Muscle of arm (tissue), 12 donors: ENCODE results near the gene TCERG1L. TPM values are rescaled to one million over a fixed set of nuclear protein-coding genes. Genes with fewer than 3 reads are reported as not detected.
"Not testable (repeated sequence)": the region's sequence is repeated elsewhere in the genome, so short reads cannot be mapped to it uniquely, and the experiment has no call there.

Source experiments
- DNase-seq: peaks from one replicate; pipeline ENCODE4 v3.0.0-alpha.2; 2013
- polyA plus RNA-seq, 12 donors: library from polyadenylated mRNA; unstranded; fragments of 120-200 nt; gene quantifications; one replicate each; pipeline ENCODE4 v1.2.1, GENCODE V29; 2013; ENCODE audit not compliant: insufficient read length in 12 of 12

The TCERG1L gene
- polyA plus RNA-seq, 12 donors: 0.07 to 3.0 (median 0.19) TPM; not detected in 2

DNA sequence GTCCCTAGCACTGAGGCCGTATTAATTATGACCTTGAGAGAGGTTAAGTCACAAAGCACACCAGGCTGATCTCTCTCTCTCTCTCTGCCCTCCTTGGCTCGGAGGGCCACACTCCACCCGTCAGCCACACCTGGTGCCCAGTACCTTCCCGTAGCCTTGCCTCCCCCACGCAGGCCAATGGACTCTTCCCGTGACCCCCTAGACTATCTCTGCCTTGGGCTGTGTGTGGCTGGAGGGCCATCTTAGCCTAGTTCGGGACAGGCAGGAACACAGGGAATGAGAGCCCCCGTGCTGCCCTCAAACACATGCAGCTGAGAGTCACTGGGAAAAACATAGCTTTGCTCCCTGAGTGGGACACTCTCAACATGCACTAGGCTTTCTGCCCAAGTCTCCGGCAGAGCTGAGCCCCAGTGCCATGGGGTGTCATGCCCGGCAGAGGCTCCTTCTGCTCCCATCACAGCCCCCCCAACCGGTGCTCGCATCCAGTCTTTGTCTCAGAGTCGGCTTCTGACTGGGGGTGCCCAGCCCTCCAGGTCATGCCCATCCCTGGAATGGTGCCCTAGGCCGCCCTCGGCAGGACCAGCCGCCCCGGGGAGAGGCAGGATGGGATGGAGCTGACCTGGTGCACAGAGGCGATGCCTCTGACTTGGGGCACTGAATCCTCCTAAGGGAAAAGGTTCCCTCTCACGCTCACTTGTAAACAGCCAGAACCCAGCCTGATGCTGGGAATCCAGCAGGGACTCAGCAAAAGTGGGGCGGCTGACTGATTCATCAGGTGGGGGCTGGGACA is 63.0 kb downstream of the TCERG1L start:
- no peak for DNase-seq

DNA sequence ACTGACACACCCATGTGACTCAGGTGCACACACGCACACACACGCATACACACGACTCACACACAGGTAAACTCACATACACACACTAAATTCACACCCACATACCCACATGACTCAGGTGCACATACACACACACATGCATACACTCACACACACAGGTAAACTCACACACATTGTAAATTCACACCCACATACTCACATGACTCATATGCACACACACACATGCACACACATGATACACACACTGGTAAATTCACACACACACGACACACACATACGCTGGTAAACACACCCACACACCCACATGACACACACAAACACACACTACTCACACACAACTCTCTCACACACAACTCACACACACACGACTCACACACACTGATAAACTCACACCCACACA is 63.6 kb downstream of the TCERG1L start:
- DNase-seq: no peak

DNA sequence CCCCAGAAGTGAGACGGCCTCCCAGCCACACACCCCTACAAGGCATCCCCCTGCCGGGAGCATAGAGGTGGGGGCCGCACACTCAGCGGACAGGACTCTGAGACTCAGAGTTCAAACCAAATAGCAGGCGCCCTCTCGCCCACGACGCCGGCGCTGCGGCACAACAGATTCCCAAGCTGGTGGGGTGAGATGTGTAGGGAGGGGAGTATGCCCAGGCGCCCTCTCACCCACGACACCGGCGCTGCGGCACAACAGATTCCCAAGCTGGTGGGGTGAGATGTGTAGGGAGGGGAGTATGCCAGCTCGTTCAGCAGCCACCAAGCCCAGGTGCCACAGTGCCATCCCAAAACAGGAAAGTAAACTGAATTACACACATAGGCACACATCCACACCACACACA is 64.7 kb downstream of the TCERG1L start:
- no peak for DNase-seq

DNA sequence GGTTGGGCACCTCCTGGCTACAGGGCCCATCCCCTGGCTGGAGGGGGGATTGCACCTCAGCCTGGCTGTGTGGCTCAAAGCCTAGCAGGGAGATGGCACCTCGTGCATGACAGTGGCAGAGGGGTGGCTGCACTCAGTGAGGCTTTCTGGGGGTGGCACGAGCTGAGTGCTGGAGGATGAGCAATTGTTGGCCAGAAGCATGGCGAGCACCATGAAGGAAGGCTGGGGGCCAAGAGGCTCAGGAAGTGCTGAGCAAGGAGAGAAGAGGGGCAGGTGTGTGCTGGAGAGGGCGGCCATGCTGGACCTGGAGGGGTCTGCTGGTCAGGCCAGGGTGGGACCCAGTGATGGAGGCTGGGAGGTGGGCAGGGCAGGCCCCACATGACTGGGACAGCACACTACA is 65.4 kb downstream of the TCERG1L start:
- no peak for DNase-seq

DNA sequence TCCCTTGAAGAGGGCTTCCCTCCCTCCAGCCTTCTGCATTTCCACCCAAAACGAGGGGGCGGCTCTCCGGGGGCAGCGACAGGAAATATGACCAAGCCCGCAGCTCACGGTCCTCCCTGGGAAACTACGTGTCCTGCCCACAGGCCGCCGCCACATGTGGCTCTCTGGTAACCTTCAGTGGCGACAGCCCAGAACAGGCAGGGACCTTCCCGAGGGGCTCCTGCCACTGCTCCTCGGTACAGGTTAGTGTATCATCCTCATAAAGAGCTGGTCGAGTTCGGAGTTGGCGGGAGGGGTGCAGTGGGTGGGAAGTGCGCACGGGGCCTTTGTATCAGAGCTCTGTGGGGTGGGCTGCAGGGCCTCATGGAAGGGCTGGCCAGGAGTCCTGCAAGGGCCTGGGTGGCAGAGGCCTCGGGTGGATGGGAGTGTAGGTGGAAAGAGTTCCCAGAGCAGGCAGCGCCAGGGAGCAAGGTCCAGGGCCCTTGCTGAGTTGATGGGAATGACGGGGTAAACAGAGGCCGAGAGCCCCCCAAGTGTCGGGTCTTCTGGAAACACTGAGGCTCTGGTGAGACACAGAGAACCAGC is 66.0 kb downstream of the TCERG1L start:
- DNase-seq: no peak

DNA sequence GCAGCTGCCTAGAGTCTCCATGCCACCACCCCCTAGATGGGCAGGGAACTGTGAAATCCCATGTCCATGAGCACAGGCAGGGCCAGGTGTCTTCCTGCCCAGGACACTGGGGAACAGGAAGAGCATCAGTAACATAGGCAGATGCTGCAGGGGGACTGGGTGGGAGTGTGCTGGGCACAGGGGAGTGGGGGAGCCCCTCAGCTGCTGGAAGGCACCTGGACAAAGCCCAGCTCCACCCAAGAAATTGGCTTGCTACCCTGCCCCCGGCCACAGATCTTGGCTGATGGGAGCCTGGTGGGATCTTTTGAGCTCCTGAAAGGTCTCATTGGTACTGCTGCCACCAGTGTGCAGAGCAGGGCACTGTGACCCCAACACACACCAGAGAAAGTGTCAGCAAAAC is 66.7 kb downstream of the TCERG1L start:
- no peak for DNase-seq

DNA sequence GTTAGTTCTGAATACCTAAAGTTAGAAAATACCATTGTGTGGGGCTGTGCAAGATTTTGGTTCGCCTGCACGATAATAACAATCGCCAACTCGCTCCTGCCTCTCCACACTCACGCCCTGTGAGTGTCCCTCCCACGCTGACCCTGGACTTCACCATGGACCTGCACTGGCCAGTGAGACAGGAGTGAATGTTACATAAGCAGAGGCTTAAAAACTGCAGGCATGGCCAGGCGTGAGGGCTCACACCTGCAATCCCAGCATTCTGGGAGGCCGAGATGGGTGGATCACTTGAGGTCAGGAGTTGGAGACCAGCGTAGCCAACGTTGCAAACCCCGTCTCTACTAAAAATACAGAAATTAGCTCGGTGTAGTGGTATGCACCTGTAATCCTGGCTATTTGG is 68.4 kb downstream of the TCERG1L start:
- DNase-seq: no peak

DNA sequence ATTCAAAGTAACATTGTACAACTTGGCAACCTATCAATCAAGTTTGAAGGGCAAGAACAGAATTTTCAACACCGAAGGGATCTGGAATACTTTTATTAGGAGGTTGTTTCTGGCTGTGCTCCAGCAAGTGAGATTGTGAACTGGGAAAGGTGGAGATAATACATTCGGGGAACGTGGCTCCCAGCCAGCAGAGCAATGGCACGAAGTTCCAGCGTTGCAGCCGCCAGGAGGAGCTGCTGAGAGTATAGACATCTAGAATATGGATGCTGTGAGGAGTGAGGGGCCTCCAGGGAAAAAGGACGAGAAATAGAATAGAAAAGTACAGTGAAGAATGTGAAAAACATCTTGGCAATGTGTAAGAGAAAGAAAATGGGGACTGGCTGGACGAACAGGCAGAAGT is 69.5 kb downstream of the TCERG1L start:
- peak; percentile 14 for DNase-seq

DNA sequence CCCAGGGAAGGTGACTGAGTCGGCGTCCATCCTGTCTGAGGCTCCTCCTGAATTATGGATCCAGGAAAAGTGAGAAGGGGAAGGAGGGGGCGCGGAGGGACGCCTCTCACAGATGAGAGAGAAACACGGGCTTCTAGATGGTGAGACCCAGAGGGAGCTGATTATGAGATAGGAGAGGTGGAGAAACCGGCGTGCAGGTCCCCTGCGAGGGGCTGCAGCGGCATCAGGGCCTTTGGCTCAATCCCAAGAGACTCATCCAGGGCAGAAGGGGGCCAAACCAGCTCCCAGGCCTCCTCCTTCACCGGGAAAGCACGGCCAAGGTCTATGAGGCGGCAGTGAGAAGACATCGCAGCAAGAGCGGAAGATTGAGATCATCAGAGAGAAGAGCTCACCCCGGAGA is 70.8 kb downstream of the TCERG1L start:
- DNase-seq: no peak

DNA sequence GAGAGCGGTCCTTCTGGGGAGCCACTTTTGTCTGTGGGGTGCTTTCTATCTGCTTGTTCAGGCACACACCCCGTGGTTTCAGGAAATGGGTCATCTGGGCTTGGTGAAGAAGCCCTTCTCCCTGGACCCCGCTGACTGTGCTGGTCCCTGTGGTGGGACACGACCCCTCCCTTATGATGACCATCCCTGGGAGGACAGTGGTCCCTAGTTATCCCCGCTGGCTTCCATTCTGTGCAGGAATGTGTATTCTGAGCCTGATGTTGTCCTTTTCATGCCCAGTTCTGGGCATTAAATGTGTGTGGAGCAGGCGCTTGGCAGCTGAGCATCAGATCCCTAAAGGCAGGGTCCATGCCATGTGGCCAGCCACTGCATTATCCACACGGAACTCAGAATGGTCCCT is 71.6 kb downstream of the TCERG1L start:
- no peak for DNase-seq

DNA sequence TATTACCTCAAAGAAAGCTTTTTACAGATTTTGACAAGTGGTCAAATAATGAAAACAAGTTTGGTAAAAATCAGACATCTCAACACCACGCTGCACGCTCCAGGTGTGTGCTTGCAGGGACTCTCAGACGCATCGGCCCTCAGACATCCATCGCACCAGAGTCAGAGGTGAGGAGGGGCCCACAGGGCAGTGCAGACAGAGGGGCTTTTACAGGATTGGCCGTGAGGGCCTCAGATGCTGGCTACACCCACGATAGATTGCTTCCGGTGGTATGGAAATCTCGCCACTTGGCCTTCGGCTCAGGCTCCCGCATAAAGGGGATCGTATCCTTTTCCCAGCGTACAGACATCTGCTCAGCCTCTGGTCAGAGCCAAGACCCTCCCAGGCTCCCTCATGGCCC is 72.1 kb downstream of the TCERG1L start:
- DNase-seq: no peak

DNA sequence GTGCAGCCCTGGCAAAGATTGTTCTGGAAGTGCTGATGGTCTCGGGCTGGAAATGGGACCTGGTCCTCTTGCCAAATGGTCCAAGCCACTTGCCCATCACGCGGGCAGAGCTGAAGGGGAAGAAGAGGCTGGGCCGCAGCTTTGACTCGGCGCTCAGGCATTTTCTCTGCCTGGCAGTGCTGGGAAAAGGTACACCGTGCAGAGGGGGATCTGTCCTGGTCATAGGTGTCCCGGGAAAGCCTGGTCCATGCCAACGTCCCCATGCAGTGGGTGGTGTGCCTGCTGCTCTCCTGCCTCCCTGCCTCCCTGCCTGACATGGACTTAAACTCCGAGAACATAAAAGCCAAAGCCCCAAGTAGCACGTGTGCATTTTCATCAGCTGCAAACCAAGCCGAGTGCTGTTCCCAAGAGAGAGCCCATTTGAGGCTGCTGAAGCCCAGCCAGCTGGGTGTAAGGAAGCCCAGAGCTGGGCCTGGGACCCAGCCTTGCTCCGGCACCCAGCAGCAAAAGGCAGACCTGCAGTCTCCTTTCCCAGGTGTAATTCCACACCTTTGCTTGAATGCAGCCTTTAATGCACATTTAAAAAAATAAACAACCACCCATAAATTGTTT is 72.7 kb downstream of the TCERG1L start:
- DNase-seq: no peak

DNA sequence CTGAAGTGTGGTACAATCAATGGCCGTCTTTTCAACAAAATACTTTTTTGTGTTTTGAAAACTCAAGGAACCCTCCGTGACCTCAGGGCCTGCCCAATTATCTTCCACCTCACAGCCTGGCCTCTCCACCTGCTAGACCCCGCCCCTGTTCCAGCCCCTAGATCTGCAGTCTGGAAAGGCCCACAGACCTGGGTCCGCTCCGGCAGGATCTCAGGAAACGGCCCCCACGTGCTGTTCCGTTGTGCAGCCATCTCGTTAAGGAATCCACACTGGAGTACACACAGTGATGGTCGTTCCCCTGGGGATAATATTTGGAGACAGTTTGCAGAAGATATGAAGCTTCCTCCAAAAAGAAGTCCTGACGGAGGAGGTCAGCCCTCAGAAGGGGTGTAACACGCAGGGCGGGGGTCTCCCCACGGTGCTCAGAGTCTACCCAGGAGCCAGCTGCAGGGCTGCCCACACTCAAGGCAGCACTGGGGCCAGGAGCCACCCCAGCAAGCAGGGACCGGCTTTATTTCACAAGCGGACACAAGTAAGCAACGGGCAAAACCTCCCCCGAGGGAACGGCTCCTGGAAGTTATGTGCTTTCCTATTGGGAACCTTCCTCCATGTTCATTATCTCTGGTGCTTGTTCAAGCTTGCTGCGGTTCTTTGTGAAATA is 73.4 kb downstream of the TCERG1L start:
- no peak for DNase-seq

DNA sequence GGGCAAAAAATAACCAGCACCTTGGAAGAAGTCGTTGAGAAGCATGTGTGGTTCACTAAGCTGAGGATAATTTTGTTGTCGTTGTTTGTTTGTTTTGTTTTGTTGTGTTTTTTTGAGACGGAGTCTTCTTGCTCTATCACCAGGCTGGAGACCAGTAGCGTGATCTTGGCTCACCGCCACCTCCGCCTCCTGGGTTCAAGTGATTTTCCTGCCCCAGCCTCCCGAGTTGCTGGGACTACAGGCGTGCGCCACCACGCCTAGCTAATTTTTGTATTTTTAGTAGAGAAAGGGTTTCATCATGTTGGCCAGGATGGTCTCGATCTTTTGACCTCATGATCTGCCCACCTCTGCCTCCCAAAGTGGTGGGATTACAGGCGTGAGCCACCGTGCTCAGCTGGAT is 76.9 kb downstream of the TCERG1L start:
- DNase-seq: not testable (repeated sequence)

DNA sequence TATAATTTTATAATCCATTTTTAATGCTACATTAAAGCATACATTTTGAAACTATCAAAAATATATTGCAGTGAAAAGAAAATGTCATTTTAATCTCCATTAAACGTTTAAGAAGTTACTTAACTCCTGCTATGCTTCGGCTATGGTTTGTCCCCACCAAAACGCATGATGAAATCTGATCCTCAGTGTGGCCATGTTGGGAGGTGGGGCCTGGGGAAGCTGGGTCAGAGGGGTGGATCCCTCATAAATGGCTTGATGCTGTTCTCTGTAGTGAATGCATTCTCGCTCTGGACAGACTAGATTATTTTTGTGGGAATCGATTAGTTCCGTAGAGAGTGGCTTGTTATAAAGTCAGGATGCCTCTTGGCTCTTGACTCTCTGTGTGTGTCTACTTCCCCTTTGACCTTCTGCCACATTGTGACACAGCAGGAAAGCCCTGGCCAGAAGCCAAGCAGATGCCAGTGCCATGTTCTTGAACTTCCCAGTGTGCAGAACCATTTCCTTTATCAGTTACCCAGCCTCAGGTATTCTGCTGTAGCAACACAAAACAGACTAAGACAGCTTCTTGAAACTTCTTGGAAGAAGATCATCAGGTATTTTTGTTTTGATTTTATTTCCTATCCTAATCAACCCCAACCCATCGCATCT is 77.8 kb downstream of the TCERG1L start:
- DNase-seq: peak; percentile 11

DNA sequence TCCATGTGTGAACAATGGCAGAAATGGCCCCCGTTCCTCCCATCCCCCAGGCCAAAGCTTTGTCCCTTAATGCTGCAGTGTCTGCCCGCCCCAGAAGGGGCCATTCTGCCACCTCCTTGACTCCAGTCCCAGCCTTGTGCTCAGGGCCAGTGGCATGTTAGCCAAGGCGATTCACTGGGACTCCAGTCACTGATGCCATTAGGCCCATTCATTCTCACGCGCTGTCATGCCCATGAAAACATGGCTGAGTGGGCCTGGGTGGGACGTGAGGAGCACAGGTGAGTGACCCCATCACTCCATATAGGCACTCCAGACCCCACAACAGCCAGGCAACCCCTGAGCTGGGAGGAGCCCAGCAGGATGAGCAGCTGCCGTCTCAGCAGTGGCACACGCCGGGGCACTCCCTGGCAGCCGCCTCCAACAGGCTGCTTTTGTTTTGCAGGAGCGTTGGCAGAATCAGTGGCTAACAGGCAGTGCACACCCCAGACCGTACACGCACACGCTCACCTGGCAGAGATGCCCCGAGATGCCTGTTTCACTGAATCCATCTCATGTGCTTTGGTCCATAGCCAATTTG is 79.5 kb downstream of the TCERG1L start:
- no peak for DNase-seq

DNA sequence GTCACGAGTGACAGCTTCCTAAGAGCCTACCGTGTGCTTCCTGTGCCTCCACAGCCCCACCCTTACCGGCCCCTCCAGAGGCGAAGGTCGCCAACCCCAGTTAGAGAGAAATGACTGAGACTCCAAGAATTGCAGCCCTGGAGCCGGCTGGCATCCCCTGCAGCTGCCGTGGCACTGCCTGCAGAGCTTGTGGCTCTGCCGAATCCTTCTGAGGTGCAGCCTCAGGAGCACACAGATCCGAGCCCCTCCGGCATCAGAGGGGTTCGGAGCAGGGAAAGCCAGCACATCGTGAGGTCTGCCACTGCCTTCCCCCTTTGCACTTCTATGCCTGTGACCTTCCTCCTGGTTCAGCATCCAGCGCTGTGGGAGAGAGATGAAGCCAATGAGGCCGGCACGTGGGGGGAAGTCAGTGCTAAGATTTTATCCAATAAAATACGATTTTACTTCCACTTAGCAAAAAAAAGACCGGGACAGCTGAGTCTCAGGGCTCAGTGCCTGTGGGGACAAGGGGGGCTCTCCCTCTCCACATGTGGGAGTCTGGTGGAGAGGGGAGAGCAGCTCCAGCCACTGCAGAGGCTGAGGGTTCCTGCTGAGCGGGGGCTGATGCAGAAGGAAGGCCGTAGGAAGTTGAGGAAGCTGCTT is 80.1 kb downstream of the TCERG1L start:
- DNase-seq: no peak

DNA sequence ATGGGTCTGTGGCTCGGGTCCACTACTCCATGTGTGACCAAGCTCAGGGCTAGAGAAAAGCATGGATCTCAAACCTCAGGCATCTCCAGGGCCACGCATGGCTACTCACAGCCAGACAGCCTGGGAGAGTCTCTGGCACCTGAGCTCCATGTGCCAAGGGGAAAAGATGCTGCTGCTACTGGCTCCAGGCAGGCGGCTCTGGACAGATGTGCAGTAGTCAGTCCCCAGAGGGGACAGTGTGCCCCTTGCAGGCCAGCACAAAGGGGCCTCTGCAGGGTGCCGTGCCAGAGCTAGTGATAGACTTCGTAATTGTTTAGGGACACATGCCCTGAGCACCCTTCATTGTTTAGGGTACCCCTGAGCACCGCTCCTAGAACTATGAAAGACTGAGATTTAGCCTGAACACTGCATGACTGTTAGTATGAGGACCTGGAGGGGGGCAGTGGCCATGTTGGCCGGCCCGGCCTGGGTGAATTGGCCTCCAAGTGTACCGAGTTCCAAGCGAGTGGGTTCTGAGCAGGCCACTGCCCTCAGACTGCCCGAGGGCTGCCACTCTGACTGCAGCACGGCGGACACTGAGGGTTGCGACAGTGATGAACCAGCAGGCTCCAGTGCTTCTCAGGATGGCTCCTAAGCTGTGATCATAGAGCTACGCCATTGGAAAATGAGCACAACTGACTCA is 80.7 kb downstream of the TCERG1L start:
- DNase-seq: no peak

DNA sequence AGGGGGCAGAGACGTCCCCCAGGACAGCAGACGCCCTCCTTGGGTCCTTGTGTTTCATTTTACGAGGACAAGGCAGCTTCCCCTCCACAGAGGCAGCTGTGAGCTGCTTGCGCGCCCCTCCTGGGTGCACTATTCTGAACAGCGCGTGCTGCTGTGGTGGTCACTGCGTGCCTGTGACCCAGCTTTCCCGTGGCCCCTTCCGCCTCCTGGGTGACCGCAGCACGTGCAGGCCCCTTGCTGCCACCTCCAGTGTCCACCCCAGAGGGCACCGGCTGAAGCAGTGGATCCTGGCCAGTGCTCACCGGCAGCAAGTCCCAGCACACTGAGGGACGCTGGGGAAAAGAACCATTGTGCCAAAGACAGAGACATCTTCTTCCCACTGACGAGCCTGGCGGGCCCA is 81.4 kb downstream of the TCERG1L start:
- no peak for DNase-seq

DNA sequence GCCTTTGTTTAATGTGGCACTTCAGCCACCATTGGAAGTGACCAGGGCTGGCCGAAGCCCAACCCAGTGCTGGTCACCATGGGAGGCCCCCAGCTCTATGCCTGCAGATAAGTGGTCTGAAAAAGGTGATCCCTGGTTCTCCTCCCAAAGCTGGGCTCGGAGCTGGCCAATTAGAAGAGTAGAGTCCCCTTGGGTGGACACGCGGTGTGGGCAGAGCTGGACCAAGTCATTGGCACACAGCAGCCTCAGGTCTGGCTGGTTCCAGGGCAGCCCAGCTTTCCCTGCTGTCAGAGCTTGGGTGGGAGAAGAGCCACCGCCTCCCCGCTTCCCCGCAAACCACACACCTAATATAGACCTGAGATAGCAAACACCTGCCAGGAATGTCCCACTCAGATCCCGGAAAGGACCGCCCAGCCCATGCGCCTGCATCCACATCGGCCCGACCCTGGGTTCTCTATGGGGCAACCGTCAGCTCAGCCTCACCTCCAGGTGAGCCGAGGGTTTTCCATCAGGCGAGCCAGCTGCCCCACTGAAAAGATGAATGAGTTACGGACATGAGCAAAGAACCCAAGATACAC is 84.3 kb downstream of the TCERG1L start:
- DNase-seq: no peak
